ENCODE data around the gene EMID1. TPM values are rescaled to one million over a fixed set of nuclear protein-coding genes. Genes with fewer than 3 reads are reported as not detected.

The EMID1 gene
- polyA plus RNA-seq, 1 donor (not counting 4 experiments of a cell fraction or from before 2014, with no cell fraction given), result not detected

DNA sequence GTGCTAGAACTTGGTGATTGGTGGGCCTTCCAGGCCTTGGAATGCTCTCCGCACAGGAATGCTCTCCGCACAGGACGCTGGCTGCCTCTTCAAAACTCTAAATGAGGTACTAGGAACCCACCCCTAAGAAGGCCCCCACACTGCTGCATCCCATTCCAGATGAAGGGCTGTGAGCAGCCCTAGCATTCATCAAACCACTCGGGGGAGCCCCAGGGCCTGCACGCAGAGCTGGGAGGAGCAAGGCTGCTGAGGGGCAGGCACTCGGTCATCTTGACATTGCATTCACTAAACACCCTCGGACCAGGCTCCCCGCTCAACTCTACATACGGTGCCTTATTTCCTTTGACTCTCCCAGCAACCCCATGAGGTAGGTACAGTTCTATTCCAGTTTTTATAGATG is 49.2 kb upstream of the EMID1 start:
- no peaks in the 10 kb centered on the region for H3K27me3 ChIP-seq (ENCODE audit: control insufficient read depth, extremely low read depth, insufficient read depth, low read length)
- H3K27ac ChIP-seq (ENCODE audit: control insufficient read depth, insufficient read depth, low read length), result no peak overlapping the region
- no peaks in the 10 kb centered on the region for H4K20me1 ChIP-seq (ENCODE audit: control insufficient read depth, extremely low read depth, insufficient read depth, low read length)
- no peak overlapping the region for H3K4me2 ChIP-seq (ENCODE audit: control insufficient read depth, extremely low read depth, insufficient read depth, low read depth, low read length)
- H3K9me3 ChIP-seq (ENCODE audit: control insufficient read depth, low read depth, low read length), result no peaks in the 10 kb centered on the region
- H3K36me3 ChIP-seq (ENCODE audit: control insufficient read depth in 2 of 2, extremely low read depth in 1 of 2, insufficient read depth in 2 of 2, low read length in 2 of 2), result no peaks in the 10 kb centered on the region
- TF ChIP-seq, protein P1, sequence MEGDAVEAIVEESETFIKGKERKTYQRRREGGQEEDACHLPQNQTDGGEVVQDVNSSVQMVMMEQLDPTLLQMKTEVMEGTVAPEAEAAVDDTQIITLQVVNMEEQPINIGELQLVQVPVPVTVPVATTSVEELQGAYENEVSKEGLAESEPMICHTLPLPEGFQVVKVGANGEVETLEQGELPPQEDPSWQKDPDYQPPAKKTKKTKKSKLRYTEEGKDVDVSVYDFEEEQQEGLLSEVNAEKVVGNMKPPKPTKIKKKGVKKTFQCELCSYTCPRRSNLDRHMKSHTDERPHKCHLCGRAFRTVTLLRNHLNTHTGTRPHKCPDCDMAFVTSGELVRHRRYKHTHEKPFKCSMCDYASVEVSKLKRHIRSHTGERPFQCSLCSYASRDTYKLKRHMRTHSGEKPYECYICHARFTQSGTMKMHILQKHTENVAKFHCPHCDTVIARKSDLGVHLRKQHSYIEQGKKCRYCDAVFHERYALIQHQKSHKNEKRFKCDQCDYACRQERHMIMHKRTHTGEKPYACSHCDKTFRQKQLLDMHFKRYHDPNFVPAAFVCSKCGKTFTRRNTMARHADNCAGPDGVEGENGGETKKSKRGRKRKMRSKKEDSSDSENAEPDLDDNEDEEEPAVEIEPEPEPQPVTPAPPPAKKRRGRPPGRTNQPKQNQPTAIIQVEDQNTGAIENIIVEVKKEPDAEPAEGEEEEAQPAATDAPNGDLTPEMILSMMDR (optimal IDR thresholded peaks at IDR 0.05 in 1 of 3, IDR thresholded peaks at IDR 0.05 in 1 of 3, conservative IDR thresholded peaks at IDR 0.05 in 1 of 3; ENCODE audit: extremely low read depth in 1 of 3, insufficient read depth in 2 of 3, low read length in 3 of 3), result no peak
- TF ChIP-seq EZH2 (IDR thresholded peaks at IDR 0.05; ENCODE audit: low read length), result no peak
- DNase-seq (ENCODE audit: low read depth, low spot score) (no peak), FAIRE-seq (no peak)
- H2AFZ ChIP-seq (ENCODE audit: control insufficient read depth, low read length), result no peak overlapping the region
- no peaks in the 10 kb centered on the region for H3K9me1 ChIP-seq (ENCODE audit: control insufficient read depth, extremely low read depth, insufficient read depth, low read length)
- dilution Hi-C loops (cut with MboI; ENCODE audit: extremely low pct_ligation_motif_present, low sequenced_read_pairs), result no loop called here
- H3K9ac ChIP-seq (ENCODE audit: control insufficient read depth, extremely low read depth, insufficient read depth, low read length), result no peak overlapping the region
- no peaks in the 10 kb centered on the region for H3K79me2 ChIP-seq (ENCODE audit: control insufficient read depth, insufficient read depth, low read length)
- H3K4me3 ChIP-seq (ENCODE audit: control insufficient read depth in 2 of 3, extremely low read depth in 1 of 3, insufficient read depth in 2 of 3, low read depth in 1 of 3, low read length in 3 of 3), result no peak overlapping the region
- no peaks in the 10 kb centered on the region for H3K4me1 ChIP-seq (ENCODE audit: control insufficient read depth, extremely low read depth, insufficient read depth, low read length)

GRCh38 chr22:29157759-29158535 is 47.7 kb upstream of the EMID1 start:
- H3K27ac ChIP-seq (ENCODE audit: control insufficient read depth, insufficient read depth, low read length), result no peak overlapping the region
- no peak overlapping the region for H3K4me2 ChIP-seq (ENCODE audit: control insufficient read depth, extremely low read depth, insufficient read depth, low read depth, low read length)
- H3K36me3 ChIP-seq (ENCODE audit: control insufficient read depth in 2 of 2, extremely low read depth in 1 of 2, insufficient read depth in 2 of 2, low read length in 2 of 2), result no peaks in the 10 kb centered on the region
- FAIRE-seq (no peak), DNase-seq (ENCODE audit: low read depth, low spot score) (no peak)
- no peak overlapping the region for H2AFZ ChIP-seq (ENCODE audit: control insufficient read depth, low read length)
- H3K4me3 ChIP-seq (ENCODE audit: control insufficient read depth in 2 of 3, extremely low read depth in 1 of 3, insufficient read depth in 2 of 3, low read depth in 1 of 3, low read length in 3 of 3), result no peak overlapping the region
- H3K9me1 ChIP-seq (ENCODE audit: control insufficient read depth, extremely low read depth, insufficient read depth, low read length), result no peaks in the 10 kb centered on the region
- no peak overlapping the region for H3K9ac ChIP-seq (ENCODE audit: control insufficient read depth, extremely low read depth, insufficient read depth, low read length)
- H3K4me1 ChIP-seq (ENCODE audit: control insufficient read depth, extremely low read depth, insufficient read depth, low read length), result no peaks in the 10 kb centered on the region
- H3K27me3 ChIP-seq (ENCODE audit: control insufficient read depth, extremely low read depth, insufficient read depth, low read length), result no peaks in the 10 kb centered on the region
- no peaks in the 10 kb centered on the region for H3K9me3 ChIP-seq (ENCODE audit: control insufficient read depth, low read depth, low read length)
- H4K20me1 ChIP-seq (ENCODE audit: control insufficient read depth, extremely low read depth, insufficient read depth, low read length), result no peaks in the 10 kb centered on the region
- no peaks in the 10 kb centered on the region for H3K79me2 ChIP-seq (ENCODE audit: control insufficient read depth, insufficient read depth, low read length)
- TF ChIP-seq, protein P1 (optimal IDR thresholded peaks at IDR 0.05 in 1 of 3, IDR thresholded peaks at IDR 0.05 in 1 of 3, conservative IDR thresholded peaks at IDR 0.05 in 1 of 3; ENCODE audit: extremely low read depth in 1 of 3, insufficient read depth in 2 of 3, low read length in 3 of 3), result no peak
- no peak for TF ChIP-seq EZH2 (IDR thresholded peaks at IDR 0.05; ENCODE audit: low read length)
- dilution Hi-C loops (cut with MboI; ENCODE audit: extremely low pct_ligation_motif_present, low sequenced_read_pairs), result no loop called here

Data from keratinocyte (primary cell).